Fibroblast of the conjunctiva (primary cell): Measurements from ENCODE around the gene GAB3.
A peak's percentile ranks its signal among the peaks of the same experiment; 100 is the strongest.

Experiments used
- DNase-seq: peaks from one replicate; pipeline ENCODE4 v3.0.0-alpha.2; 2010; ENCODE audit warnings: low read depth

Gene GAB3

DNA sequence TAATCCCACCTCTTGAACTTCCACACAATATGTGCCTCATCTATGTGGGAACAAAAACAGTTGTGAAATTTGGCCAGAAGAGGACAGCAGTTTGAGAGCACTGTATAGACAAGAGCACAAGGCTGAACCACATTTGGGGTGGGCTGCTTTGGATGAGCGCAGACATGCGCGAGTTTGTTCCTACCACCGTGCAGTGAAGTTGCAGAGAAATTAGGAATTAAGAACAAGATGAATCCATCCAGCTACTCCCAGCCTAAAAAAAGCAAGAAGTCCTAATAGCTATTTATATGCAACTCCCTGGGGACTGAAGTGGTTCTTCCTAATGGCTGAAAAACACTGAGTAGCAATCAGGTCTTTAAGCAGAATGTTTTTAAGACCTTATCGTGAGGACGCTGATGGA is 1.0 kb downstream of the GAB3 start:
- DNase-seq, result no peak

GRCh38 chrX:154748712-154749339 is 2.1 kb downstream of the GAB3 start:
- no peak for DNase-seq

- no peak for DNase-seq
These were observed 8.3 kb downstream of the GAB3 start for GRCh38 chrX:154742613-154743012.

DNA sequence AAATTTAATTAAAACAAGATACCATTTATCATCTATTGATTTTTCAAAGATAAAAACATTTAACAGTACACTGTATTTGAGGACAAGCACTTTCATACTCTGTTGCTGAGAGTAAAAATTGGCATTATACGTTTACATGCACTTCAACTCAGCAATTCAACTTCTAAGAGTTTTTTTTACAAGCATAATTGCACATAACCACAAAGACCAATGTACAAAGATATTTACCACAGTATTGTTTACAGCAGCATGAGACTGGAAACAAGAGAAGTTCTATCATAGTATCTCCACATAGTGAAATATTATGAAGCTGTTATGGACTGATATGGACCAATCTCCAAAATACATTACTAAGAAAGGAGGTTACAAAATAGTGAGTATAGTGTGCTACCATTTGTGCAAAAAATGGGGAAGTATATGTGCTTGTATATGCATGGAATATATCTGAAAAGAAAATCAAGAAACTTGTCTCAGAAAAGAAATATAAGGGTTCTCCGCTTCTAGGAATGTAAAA is 10.9 kb downstream of the GAB3 start:
- no peak for DNase-seq

- DNase-seq, result peak; percentile 65
These were observed 12.7 kb downstream of the GAB3 start for GRCh38 chrX:154738011-154738738.

DNA sequence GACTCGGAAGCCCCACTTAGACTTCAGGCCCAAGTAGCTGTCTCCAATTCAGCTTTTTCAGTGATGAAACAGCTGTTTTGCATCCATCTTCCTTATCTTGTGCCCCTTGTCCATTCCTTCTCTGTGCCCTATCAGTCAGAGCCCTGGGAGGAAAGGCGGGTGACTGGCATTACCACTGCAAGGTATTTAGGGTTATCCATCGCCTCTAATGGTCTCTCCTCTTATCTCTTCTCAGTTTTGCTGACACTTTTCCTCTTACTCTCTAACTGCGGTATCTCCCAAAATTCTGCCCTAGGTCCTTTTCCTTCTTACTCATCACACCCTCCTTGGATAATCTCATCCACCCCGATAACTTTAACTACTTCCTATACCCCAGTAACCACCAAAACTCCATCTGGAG is 13.7 kb downstream of the GAB3 start:
- no peak for DNase-seq

DNA sequence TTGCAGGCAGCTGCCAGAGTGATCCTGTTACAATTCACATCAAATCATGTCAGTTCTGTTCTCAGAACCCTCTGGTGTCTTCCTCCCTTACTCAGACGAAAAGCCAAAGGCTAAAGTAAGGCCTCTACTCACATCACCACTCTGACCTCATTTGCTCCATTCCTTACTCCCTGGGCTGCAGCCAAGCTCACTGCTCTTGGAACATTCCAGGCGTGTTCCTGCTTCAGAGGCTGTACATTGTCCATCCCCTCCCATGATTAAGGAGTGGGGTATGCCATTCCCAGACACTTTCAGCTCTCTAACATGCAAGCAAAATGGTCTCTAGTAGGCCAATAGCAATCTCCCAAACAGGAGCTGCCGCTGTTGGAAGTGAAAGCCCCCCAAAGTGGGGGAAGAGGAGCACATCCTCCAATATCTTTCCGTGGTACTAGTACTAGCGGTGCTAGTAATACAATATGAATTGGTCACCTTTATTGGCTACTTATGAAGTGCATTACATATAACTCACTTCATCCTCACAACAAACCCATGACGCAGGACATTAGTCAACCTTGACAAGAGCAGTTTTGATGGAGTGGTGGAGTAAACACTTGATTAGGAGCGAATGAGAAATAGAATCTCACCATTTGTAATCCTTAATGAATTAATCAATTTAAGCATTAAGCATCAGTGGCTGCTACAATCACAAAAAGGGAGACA is 15.0 kb downstream of the GAB3 start:
- DNase-seq, result peak; percentile 79

DNA sequence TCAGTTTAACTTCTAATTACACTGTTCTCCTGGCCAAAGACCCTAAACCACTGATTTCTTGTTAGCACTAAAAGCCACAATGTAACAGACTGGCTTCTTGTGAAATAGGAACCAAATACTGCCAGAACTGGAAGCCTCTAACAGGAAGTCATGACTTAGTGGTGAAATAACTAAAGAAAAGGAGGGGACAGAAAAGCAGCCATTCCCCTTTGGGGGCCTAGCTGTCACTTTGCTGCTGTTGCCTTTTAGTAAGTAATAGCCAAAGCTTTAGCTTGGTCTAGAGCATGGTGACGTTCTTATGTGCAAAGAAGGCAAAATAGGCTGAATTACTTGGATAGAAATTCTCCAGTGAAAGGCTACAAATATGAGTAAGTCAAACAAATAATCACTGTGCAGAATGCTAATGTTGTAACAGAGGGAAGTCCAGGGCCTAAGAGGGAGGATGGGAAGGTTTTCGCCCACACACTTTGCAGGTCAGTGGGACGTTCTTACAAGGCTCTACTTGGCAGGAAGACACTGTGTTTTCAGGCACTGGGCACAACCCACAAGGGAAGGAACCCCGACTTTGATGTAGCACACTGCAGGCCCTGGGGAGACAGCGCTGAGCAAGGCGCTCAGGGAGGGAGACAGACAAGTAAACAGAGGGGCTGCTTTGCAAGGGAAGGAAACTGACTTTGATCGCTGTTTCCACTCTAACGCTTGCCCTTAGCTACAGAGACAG is 16.7 kb downstream of the GAB3 start:
- no peak for DNase-seq

GRCh38 chrX:154733066-154733425 is 17.8 kb downstream of the GAB3 start:
- DNase-seq, result no peak

DNA sequence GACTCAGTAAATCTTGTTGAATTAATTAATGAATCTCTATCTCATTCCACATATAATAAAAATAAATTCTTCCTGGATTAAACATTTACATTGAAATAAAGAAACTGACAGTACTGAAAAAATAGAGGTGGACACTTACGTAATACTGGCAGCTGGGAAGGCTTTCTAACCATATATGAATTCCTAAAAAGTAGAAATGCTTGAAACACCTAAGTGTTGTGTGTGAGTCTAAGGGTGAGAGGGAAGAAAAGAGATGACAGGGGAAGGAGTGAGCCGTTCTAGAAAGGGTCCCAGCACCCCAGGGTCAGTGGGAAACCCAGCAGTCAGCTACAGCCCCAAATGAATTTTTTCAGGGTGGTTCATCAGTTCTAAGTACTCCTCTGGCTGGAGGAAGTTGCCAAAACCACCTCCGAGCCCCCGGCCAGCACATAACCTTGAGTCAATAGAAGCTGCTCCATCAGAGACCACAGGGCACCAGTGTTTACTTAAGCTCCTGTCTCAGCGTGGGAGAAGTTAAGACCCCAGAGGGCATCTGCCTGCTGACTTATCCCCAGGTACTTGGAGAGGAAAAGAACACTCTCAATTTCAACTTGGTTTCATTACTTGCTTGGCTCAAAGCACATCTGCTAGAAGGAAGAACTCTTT is 18.3 kb downstream of the GAB3 start:
- DNase-seq, result no peak

- DNase-seq, result no peak
These were observed 19.0 kb downstream of the GAB3 start for GRCh38 chrX:154731881-154732280.

GRCh38 chrX:154731184-154731583 is 19.7 kb downstream of the GAB3 start:
- no peak for DNase-seq

DNA sequence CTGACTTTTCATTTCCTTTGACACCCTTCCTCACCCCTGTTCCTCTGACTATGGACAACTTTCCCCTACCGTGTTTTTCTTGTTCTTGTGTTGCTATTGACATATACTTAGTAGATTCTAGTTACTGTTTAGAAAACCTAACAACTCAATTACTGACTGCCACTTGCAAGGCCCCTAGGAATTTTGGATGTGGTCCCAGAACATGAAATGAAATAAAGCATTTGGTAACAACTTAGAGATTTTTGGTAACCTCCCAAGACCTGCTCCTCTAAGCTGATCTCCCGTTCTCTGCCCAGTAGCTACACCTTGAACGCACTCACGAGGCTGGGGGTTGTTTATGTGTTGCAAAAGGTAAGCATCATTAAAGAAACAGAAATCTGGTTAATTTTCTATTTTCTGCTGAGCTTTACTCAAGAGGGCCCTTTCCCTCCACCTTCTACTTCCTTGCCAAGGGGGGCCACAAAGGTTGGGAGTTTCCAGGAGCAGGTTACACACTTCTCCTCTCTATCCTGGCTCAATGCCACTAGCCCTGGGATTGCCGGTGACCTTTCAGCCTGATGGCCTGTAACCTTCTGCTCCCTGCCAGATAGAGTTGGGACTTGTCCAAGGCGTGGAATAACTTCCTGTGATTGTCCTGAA is 20.5 kb downstream of the GAB3 start:
- DNase-seq, result peak; percentile 89

GRCh38 chrX:154729439-154729838 is 21.4 kb downstream of the GAB3 start:
- DNase-seq, result no peak

- no peak for DNase-seq
These were observed 22.3 kb downstream of the GAB3 start for GRCh38 chrX:154728431-154729190.

DNA sequence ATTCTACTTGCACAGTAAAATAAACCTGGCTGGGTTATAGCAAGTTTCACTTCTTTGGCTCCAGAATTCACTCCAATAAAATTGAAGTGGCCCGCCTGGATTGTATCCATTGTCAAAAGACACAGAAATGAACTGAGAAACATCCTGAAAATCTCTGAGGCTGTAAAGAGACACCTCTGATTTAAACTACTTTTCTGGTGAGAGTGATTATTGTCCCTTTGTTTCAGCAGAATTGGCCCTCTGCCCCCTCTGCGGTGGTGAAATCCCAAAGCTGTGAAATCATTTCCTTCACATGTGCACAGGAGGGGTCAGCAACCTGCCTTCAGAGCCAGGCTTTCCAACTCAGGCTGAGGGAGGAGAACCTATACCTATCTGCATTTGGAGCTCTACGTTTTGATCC is 23.0 kb downstream of the GAB3 start:
- no peak for DNase-seq

DNA sequence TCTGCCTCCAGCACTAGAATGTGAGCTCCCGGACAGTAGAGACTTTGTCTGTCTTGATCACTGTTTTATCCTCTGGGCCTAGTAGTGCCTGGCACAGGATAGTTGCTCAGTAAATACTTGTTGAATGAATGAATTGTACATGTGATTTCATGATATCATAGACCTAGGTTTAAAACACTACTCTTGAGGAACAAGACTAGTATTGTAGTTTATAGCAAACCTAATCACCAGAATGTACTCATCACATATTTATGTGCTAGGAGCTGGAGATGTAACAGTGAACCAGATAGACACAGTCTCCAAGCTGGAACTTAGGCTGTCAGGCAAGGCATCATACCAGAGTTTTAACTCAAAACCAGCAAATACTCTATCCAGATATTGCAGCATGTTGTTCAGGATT is 23.5 kb downstream of the GAB3 start:
- DNase-seq, result no peak

DNA sequence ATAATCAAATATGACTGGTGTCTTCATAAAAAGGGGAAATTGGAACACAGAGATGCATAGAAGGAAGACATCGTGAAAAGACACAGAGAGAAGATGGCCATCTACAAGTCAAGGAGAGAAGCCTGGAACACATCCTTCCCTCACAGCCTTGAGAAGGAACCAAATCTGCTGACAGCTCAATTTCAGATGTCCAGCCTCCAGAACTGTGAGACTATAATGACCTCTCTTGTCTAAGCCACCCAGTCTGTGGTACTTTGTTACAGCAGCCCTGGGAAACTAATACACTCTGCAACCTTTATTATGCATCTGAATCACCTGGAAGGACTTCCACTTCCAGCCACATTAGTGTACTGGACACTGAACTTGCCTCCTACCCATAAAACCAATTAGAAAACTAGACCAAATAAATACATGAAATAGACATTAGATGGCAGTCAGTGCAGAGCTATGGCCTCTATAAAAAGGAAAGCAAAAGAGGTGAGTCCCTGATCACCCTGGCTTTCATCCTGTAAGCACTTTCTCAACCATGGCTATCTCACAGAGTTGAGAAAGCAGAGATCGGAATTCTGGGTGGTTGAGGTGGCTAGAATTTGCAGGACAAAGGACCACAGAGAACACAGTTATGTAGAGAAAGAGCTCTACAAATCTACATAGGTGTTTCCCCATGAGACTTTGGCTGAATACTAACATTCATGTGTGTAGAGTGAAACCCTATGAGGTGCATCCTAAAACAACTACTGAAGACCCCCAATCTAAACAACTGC is 25.7 kb downstream of the GAB3 start:
- no peak for DNase-seq

DNA sequence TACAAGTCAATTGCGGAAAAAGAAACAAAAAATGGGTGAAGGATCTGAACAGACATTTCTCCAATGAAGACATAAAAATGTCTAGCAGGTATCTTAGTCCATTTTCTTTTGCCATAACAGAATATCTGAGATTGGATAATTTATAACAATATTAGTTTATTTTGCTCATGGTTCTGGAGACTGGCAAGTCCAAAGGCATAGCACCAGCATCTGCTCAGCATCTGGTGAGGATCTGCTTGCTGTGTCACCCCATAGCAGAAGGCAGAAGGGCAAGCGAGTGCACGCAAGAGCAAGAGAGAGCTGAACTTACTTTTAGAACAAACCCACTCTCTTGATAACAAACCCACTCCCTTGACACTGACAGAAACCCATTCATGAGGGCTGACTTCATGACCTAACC is 29.7 kb downstream of the GAB3 start:
- DNase-seq, result no peak

DNA sequence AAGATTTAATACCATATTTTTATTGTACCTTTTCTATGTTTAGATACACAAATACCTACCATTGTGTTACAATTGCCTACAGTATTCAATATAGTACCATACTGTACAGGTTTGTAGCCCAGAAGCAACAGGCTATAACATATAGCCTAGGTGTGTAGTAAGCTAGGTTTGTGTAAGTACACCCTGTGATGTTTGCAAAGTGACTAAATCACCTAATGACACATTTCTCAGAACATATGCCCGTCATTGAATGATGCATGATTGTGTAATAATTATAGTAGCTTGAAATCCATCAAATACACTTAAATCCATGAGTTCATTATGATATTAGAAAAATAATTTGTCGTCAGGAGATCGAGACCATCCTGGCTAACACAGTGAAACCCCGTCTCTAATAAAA is 30.8 kb downstream of the GAB3 start:
- no peak for DNase-seq
